GM18951 (cell line): ENCODE measurements around the gene ZNF319.

Source experiments
- POLR2A ChIP-seq: IDR thresholded peaks from 4 replicates; pipeline ENCODE4 v1.6.1; 2011; ENCODE audit warnings: mild to moderate bottlenecking; ENCODE audit not compliant: insufficient read length, insufficient read depth; ENCODE audit errors: extremely low read depth
- in situ Hi-C: fragments of 300-500 bp; cut with MboI; formaldehyde crosslinking; loops from one replicate; pipeline ENCODE4 v1.12.0; 2022; ENCODE audit warnings: low sequenced_read_pairs, mixed read lengths, inconsistent platforms; ENCODE audit not compliant: unreplicated experiment

The ZNF319 gene

GRCh38 chr16:57956270-57956808 is 44.1 kb downstream of the ZNF319 start:
- TF ChIP-seq POLR2A, result no peak
- in situ Hi-C loops, result no loop called here

- in situ Hi-C loops, result no loop called here
- TF ChIP-seq POLR2A, result no peak
Observed at GRCh38 chr16:57955572-57956188, 44.8 kb downstream of the ZNF319 start.

GRCh38 chr16:57953857-57954256 is 46.6 kb downstream of the ZNF319 start:
- no peak for TF ChIP-seq POLR2A
- in situ Hi-C loops, result no loop called here

GRCh38 chr16:57952909-57953308 is 47.6 kb downstream of the ZNF319 start:
- in situ Hi-C loops, result no loop called here
- no peak for TF ChIP-seq POLR2A

DNA sequence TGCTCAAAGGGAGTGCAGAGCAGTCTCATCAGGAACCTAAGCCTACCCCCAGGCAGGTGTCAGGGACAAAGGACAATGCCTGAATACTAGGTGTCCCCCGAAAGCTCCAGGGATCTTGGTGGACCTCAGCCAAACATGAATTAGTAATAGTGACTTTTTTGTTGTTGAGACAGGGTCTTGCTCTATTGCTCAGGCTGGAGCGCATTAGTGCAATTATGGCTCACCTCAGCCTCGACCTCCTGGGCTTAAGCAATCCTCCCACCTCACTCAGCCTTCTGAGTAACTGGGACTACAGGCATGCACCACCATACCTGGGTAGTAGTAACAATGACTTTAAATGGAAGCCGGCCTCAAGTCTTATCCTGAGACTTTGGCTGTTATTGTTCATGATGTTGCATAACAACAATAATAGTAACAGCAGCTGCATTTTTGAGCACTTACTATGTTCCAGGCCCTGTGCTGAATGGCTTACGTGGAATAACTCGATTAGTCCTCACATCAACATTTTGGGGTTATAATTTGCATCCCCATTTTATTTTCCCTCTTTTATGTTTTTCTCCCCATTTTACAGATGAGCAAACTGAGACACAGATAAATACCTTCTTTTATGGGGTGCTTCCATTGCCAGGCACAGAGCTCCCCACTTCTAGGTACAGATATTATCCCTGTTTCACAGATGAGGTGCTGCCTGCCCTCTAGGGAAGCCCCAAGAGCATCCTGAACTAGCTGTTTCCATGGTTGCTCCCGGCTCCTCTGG is 49.1 kb downstream of the ZNF319 start:
- TF ChIP-seq POLR2A, result no peak
- in situ Hi-C loops, result no loop called here

GRCh38 chr16:57950382-57950781 is 50.1 kb downstream of the ZNF319 start:
- no peak for TF ChIP-seq POLR2A

GRCh38 chr16:57949595-57950238 is 50.8 kb downstream of the ZNF319 start:
- TF ChIP-seq POLR2A, result no peak
- in situ Hi-C loops, result no loop called here

More at GRCh38 chr16:57950382-57950781, 50.1 kb downstream of the ZNF319 start:
- in situ Hi-C loops, result no loop called here

DNA sequence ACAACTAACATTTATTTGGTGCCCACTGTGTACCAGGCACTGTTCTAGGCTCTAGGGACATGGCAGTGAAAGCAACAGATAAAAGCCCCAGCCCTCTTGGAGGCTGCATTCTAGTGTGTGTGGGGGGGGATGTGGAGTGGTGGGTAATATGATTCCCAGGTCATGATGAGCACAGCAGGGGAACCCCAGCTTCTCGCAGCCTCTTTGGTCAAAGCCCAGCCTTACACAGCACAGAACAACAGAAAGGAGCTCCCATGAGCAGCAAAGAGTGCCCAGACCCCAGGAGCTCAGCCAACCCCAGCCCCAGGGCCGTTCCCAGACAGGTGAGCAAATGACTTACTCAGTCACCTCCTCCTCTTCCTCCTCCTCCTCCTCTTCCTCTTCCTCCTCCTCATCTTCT is 51.5 kb downstream of the ZNF319 start:
- TF ChIP-seq POLR2A, result no peak
- in situ Hi-C loops, result no loop called here

GRCh38 chr16:57948027-57948426 is 52.4 kb downstream of the ZNF319 start:
- no peak for TF ChIP-seq POLR2A
- in situ Hi-C loops, result no loop called here

DNA sequence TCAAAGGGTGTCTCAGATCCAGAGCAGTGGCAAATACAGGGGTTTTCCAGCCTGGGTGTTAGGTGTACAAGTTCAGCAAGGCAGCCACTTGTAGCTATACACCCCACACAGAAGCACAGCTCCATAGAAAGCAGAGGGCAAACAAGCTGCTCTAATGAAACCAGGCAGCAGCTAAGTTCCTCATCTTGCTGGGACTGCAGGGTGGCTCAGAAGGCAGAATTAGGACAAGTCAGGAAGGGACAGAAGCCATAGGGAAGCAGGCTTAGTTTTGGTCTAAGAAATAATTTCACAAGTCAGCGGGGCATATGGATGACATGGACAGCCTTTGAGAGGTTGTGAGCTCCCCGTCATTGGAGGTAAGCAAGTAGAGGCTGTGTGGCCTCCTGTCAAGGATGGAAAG is 53.2 kb downstream of the ZNF319 start:
- TF ChIP-seq POLR2A, result no peak
- in situ Hi-C loops, result no loop called here

GRCh38 chr16:57946181-57946801 is 54.2 kb downstream of the ZNF319 start:
- in situ Hi-C loops, result no loop called here
- TF ChIP-seq POLR2A, result no peak

DNA sequence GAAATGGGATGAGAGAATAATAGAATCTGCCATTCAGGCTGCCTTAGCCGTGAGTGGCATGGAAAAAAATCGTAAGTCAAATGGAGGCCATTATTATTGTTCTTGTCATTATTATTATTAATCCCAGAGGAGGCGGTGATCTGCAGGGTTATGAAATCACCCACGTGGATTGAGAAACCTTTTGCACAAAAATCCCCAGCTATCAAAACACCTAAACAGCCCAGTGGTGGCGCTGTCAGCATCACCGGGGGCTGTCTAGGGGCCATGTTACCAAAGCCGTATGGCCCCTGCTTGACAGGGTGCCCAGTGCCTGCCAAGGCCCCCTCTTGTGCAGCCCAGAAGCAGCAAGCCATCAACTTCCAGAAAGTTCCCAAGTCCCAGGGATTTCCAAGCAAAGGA is 54.7 kb downstream of the ZNF319 start:
- TF ChIP-seq POLR2A, result no peak
- in situ Hi-C loops, result no loop called here
